NCI-H187 treated with DMSO at 0.1 percent for 48 hours (cell line): ENCODE data around the gene ARPC1A.
A peak's percentile ranks its signal among the peaks of the same experiment; 100 is the strongest.
"Not testable (repeated sequence)": the region's sequence is repeated elsewhere in the genome, so short reads cannot be mapped to it uniquely, and the experiment has no call there.

Experiments
- DNase-seq: peaks from one replicate; lab custom pipeline; 2025; lab: John Stamatoyannopoulos, UW

Gene ARPC1A

DNA sequence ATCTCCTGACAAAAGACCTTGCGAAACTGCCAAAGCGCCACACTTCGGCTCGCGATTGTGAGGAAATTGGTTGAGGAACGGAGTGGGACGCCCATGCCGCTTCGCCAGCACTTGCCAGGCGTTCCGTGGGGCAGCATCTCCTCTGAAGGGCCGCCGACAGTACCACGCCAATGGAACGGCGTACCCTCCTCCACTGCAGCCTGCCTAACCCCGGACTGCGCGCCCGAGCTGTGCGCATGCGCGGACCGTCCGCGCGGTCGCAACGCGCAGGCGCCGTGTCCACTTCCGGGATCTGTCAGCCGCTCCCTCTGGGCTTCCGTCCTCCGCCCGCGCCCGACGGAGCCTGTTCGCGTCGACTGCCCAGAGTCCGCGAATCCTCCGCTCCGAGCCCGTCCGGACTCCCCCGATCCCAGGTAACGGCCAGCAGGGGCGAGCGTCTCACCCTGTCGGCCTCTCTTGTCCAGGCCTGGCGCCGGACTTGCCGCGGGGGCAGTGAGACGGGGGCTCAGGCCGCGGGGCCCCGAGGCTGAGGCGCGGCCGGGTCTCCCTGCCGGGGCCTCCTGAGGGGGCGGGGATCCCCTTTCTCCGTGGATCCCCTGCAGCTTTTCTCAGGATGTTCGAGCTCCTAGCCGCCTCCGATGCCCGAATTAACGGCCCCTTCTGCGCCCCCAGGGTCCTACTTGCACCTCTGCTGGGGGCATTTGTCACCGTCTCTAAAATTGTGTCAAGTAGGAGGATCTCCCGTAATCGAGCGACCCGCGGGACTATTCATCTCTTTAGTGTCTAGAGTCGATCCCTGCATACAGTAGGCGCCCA lies at the start of gene ARPC1A:
Gene ARPC1A, plus strand, starts transcription at position 307 of the 816 bp plus-strand sequence. CDS start 7,456 bp downstream, outside the sequence.
- DNase-seq: peak; percentile 61

DNA sequence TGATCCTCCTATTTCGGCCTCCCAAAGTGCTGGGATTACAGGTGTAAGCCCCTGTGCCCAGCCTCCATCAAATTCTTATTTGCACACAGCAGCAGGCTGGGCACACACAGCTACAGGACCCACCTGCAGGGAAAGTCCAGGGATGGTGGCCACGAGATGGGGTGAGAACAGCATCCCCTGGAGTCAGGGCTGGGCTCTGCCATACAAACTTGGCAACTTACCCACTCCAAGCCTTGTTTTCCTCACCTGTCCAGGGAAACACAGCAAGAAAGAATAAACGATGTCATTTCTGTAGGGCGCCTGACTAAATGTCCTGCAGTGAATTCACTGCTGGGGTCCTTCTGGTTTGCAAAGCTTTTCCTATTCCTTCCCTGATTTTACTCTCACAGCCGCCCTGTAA lies 47.5 kb upstream of the ARPC1A start:
- DNase-seq: no peak

DNA sequence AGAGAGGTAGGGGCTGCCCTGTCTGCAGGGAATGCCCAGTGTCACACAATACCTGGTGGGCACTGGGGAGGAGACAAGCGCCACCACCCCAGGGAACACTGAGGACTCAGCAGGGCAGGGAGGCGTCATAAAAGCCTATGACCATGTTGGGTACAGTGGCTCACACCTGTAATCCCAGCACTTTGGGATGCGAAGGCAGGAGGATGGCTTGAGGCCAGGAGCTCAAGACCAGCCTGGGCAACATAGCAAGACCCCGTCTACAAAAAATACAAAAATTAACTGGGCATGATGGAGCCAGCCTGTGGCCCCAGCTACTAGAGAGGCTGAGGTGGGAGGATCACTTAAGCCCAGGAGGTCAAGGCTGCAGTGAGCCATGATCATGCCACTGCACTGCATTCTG lies 41.5 kb upstream of the ARPC1A start:
- not testable (repeated sequence) for DNase-seq

DNA sequence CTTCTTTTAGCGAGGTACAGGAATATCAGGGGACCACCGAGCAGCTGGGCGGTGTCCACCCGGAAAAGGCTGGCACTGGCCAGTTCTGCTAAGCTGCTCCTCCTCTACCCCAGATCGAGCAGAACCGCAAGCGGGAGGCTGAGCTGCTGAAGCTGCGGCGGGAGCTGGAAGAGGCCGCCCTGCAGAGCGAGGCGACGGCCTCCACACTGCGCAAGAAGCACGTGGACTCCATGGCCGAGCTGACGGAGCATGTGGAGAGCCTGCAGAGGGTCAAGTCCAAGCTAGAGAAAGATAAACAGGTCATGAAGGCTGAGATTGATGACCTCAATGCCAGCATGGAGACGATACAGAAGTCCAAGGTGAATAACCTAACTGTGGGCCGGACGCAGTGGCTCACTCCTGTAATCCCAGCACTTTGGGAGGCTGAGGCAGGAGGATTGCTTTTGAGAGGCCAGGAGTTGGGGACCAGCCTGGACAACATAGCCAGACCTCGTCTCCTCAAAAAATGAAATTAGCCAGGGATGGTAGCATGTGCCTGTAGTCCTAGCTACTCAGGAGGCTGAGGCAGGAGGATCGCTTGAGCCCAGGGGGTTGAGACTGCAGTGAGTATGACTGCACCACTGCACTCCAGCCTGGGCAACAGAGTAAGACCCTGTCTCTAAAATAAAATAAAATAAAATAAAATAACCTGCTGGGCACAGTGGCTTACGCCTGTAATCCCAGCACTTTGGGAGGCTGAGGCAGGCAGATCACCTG lies 37.7 kb upstream of the ARPC1A start:
- DNase-seq: no peak

DNA sequence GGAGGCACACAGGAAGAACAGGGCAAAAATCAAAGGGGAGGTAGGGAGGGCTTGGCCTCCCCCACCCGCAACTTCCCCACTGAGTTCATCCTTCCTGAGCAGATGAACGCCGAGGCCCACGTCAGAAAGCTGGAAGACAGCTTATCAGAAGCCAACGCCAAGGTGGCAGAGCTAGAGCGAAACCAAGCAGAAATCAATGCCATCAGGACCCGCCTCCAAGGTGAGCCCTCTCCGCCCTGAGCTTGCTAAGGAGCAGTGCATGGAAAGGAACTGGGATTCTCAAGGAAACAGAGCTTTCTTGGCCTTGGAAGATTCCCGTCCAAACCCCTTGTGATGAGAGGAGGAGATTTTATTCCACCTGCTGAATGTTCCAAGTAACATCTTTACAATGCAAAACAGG lies 36.5 kb upstream of the ARPC1A start:
- DNase-seq: no peak

DNA sequence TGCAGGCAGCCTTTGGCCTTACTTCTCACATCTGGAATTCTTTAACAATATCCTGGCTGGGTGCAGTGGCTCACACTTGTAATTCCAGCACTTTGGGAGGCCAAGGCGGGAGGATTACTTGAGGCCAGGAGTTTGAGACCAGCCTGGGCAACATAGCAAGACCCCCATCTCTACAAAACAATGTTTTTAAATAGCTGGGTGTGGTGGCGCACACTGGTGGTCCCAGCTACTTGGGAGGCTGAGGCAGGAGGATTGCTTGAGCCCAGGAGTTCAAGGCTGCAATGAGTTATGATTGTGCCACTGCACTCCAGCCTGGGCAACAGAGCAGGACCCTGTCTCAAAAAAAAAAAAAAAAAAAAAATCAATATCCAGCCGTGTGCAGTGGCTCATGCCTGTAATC lies 35.5 kb upstream of the ARPC1A start:
- DNase-seq: not testable (repeated sequence)

DNA sequence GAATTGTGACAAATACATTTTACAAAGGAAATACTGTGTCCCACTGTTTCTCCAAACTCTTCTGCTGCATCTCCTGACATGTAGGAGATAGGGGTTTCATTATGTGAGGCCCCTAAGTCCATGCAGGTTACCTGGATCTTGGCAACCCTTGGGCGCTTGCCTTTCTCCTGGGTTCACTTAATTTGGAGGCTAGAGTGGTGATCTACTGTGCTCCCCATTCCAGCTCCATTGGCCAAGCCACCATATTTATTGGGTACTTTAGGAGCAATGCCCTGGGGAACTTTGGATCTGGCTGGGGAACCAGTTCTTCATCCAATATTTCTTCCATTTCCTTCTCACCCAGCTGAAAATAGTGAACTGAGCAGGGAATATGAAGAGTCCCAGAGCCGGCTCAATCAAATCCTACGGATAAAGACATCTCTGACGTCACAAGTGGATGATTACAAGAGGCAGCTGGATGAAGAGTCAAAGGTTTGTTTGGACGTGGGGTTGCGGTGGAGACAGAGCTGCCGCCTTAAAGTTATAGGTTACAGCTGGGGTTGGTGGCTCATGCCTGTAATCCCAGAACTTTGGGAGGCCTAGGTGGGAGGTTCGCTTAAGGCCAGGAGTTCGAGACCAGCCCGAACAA lies 34.6 kb upstream of the ARPC1A start:
- no peak for DNase-seq

DNA sequence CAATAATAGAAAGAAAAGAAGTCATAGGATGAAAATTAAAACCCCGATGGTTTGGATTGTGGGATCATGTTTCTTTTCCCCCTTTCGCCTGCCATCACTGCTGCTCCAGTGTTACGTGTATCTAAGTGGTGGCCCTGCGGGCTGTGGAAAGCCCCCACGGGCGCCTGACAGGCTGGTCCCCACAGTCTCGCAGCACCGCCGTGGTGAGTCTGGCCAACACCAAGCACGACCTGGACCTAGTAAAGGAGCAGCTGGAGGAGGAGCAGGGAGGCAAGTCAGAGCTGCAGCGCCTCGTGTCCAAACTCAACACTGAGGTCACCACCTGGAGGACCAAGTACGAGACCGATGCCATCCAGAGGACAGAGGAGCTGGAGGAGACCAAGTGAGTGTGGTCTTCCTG lies 33.6 kb upstream of the ARPC1A start:
- DNase-seq: no peak

DNA sequence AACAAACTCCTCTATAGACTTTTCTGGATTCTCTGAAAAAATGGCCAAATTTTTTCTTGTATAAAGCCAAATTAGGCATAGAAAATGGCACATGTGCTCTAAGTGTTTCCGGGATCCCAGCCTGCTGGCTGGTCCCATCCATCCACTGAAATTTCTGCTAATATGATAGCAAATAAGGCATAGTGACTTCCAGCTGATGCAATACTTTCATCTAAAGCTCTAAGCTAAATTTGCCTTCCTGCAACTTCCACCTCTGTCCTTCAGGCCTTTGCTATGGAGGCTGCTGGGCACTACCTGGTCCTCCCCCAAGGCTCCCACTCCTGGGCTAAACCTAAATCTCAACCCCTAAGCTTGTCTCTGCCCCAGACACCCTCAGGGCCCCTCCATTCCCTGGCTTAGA lies 32.5 kb upstream of the ARPC1A start:
- no peak for DNase-seq

DNA sequence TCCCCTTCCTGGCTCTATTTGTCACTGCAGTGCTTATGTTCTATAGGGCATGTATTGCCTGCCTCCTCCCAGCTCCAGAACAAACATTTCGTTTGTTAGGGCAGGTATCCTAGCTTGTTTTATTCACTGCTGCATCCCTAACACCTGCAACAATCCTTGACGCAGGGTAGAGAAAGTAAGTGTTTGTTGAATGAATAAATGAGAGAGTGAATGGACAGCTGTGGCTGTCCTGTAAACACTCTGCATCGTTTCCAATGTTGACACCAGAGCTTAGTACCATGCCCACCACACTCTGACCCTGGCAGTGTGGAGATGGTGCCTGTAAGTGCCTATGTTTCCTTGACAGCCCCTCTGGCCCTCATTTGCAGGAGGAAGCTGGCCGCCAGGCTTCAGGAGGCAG lies 32.0 kb upstream of the ARPC1A start:
- no peak for DNase-seq

DNA sequence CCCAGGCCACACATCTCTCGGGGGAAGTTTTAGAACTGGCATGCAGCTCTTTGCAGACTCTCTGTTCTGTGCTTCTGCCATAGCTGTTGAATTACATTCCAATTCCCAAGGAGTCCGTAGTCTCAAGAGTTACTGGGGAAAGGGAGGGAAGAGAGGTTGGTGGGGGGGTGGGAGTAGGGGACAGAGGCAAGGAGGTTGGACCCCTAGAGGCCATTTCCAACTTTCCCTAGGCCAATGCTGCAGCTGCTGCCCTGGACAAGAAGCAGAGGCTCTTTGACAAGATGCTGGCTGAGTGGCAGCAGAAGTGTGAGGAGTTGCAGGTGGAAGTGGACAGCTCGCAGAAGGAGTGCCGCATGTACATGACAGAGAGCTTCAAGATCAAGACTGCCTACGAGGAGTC lies 29.2 kb upstream of the ARPC1A start:
- no peak for DNase-seq

DNA sequence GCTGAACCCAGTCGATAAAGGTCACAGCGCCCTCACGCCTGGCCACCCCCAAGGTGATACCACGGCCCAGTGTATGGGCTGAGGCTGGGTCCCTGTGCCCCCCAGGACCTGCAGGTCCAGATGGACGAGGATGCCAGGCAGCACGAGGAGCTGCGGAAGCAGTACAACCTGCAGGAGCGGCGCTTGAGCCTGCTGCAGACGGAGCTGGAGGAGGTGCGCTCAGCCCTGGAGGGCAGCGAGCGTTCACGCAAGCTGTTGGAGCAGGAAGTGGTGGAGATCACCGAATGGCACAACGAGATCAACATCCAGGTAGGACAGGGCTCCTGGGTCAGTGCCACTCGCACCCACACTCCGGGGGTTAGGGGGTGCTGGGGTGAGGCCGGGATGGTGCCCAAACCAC lies 24.2 kb upstream of the ARPC1A start:
- DNase-seq: no peak

DNA sequence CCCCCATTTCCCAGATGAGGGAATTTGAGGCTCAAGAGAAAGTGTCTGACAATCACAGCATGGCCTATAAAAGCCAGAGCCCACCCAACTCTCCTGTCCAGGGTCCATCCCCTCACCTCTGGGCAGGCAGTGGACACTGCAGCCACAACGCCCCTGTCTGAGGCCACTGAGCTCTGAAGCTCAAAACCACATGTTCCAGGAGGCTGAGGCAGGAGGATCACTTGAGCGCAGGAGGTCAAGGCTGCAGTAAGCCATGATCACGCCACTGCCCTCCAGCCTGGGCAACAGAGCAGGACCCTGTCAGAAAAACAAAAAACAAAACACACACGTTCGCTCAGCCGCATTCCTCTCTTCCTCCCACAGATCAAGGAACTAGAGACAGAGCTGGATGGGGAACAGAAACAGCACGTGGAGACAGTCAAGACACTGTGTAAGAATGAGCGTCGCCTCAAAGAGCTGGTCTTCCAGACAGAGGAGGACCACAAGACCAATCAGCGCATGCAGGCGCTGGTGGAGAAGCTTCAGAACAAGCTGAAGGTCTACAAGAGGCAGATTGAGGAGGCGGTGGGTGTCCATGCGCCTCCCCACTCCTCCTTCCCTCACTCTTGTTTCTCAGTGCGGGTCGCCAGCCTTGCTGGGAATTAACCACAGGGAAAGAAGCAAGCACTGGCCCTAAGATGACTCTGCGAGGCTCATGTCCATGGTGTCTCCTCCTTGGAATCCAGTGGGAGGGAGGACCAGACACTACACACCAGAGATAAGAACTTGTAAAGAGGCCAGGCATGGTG lies 20.0 kb upstream of the ARPC1A start:
- DNase-seq: no peak

DNA sequence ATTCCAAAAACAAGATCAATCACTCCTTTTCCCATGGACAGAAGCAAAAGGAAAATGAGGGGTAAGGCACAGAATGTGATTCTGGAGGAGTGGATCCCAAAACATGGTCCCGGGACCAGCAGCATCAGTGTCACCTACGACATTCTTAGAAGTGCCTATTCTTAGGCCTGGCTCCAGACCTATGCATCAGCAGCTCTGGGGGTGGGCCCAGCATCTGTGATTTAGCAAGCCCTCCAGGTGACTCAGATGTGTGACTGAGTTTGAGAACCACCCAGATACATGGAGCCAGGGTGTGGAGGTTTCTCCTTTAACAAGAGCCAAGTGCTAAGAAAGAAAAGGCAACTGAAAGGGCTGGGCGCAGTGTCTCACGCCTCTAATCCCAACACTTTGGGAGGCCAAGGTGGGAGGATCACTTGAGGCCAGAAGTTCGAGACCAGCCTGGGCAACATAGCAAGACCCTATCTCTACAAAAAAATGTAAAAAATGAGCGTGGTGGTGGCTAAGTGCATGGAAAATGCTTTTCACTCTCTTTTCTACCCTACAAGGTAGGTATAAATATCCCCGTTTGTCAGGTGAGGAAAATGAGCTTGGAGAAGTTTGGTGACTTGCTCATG lies 17.1 kb upstream of the ARPC1A start:
- DNase-seq: no peak

DNA sequence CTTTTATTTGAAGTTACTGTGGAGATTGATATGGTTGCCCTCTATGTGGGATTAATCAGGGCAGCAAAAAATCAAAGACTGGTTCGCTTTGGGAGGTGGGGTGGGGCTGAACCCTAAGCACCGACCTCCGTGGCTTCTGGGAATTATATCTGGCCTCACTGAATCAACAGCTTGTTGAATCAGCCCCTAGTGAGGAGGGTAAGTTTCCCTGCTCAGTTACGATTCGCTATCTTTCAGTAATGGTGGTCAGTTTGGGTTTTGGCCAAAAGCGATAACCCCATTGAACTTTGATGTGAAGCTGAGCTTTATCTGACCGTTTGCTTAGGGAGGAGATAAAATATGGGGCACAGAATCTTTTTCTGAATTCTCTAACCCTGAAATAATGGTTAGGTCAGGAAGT lies 16.6 kb upstream of the ARPC1A start:
- no peak for DNase-seq

DNA sequence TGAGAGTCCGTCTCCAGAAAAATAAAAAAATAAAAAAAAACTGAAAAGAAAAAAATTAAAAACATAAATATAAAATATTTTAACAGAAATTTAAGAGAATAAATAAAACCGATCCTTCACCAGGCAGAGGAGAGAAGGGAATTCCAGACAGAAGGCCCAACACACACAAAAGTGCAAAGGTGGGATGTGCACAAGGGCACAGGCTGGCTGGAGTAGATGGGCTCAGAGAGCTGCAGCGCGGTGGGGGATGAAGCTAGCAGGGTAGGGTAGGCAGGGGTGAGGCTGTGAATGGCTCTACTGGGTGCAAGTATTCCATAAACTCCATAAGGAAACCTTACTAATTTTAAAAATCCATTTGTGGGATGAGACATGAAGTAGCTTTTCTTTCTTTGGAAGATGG lies 15.7 kb upstream of the ARPC1A start:
- DNase-seq: no peak

DNA sequence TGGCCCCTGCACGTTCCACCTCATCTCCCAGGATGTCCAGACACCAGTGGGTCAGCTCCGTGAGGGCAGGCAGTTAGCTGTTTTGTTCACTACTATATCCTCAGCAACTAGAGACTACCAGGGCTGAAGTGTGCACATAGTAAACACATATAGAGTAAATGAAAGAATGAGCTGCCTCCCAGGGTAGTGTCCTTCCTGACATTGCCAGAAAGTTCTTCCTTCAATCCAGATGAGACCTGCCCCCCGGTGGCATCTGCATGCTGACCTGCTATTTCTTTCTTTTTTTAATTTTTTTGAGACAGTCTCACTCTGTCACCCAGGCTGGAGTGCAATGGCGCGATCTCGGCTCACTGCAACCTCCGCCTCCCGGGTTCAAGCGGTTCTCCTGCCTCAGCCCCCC lies 14.0 kb upstream of the ARPC1A start:
- DNase-seq: no peak

DNA sequence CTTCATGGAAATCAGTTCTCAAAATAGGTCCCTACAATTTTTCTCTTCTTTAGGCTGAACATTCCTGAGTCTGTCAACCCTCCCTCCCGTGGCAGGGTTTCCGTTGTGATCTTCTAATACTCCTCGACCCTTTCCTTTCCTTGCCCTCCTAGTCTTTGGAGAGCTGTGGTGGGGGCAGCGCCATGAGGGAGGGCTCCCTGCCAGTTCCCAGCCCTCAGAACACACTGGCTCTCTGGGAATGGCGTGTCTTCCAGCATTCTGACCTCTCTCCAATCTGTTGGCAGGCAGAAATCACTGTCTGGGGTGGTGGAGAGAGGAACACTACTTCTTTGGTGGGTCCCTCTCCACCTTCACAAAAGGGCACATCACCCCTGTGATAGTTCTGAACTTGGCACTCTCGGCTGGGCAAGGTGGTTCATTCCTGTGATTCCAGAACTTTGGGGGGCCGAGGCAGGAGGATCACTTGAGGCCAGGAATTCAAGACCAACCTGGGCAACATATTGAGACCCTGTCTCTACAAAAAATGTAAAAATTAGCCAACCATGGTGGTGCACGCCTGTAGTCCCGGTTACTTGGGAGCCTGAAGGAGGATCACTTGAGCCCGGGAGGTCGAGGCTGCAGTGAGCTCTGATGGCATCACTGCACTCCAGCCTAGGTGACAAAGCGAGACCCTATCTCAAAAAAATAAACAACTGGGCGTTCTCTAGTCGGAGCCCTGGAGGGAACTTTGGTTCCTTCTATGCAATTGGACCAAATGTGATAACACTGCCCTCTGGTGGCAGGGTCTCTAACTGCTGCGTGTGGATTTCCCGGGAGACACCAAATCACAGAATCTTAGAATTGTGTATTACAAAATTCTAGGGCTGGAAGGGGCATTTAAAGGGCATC lies 13.1 kb upstream of the ARPC1A start:
- peak; percentile 3 for DNase-seq

DNA sequence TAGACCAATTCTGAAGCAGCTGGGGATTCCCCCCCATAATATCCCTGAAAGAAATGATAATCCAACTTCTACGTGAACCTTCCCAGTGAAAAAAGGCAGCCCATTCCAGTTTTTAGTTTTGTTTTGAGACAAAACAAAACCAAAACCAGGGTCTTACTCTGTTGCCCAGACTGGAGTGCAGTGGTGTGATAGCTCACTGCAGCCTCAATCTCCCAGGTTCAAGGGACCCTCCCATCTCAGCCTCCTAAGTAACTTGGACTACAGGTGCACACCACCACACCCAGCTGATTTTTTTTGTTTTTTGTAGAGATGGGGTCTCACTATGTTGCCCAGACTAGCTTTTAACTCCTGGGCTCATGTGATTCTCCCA lies 12.5 kb upstream of the ARPC1A start:
- no peak for DNase-seq

DNA sequence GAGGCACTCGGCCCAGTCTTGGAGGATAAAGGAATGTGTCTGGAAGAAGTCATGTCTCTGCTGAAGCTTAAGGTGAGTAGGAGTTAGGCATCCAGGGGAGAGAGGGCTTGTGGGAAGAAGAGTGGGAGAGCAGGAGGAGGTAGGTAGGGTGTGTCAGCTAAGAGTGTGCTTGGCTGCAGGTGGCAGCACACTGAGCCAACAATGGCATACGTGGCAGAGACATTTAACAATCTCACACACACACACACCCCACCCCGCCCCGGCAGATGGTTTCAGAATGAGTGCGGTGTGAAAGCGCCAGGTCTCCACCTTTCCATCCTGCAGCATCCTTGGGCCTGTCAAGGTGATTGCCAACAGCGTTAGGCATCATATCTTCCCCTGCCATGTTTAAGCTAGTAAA lies 11.2 kb upstream of the ARPC1A start:
- DNase-seq: peak; percentile 14

DNA sequence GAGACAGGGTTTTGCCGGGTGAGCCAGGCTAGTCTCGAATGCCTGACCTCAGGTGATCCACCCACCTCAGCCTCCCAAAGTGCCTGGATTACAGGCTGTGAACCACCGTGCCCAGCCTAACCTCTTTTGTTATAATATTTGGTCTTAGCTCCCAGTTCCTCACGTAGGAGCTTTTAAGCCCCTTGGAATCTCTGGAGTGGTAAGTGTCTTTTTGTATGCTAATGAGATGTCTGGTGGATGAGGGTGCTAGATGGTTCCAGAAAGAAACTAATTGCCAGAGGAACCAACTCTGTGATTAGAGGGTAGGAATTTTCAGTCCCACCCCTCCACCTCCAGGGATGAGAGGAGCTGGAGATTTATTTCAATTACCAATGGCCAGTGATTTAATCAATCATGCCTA lies 5.3 kb upstream of the ARPC1A start:
- no peak for DNase-seq
